K562 (cell line): ENCODE data around the gene TMEM184B.

ENCODE experiments used
- CHD2 ChIP-seq: IDR thresholded peaks from 2 replicates; pipeline ENCODE4 v1.6.1; 2011; ENCODE audit warnings: low read depth, low read length
- CREB1 ChIP-seq, 2 experiments: sonication (generic) in 1 of 2; formaldehyde crosslinking in 1 of 2; IDR thresholded peaks; 2 replicates each; pipeline versions ENCODE4 v1.6.1 to v1.8.0; 2012 to 2022; ENCODE audit warnings: inconsistent platforms in 1 of 2, mild to moderate bottlenecking in 1 of 2, missing genetic modification reagents in 1 of 2, moderate library complexity in 1 of 2
- GABPA ChIP-seq: fragments of 200-800 bp; sonication (Bioruptor generic); conservative IDR thresholded peaks from 2 replicates; pipeline ENCODE4 v1.6.1; 2016; ENCODE audit warnings: low read depth, missing genetic modification characterization, missing compliant biosample characterization
- POLR2A ChIP-seq: fragments of 450-650 bp; conservative IDR thresholded peaks from 2 replicates; pipeline ENCODE4 v1.6.1; 2016
- POLR2AphosphoS5 ChIP-seq: IDR thresholded peaks from 2 replicates; pipeline ENCODE4 v1.6.1; 2011; ENCODE audit warnings: mild to moderate bottlenecking, low read depth, low read length, moderate library complexity; ENCODE audit not compliant: control insufficient read depth, insufficient read depth
- ZFP36 ChIP-seq: fragments of 150-350 bp; IDR thresholded peaks from 2 replicates; pipeline ENCODE4 v1.6.1; 2018; ENCODE audit warnings: low read length, low read depth; ENCODE audit not compliant: partially characterized antibody
- ZNF766 ChIP-seq: fragments of 200-800 bp; sonication (Bioruptor generic); conservative IDR thresholded peaks from 2 replicates; pipeline ENCODE4 v1.6.1; 2016; ENCODE audit warnings: missing genetic modification characterization, missing compliant biosample characterization
- TF ChIP-seq, protein P1 (sequence below): sonication (generic); formaldehyde crosslinking; IDR thresholded peaks from 2 replicates; pipeline ENCODE4 v1.9.0; 2022; ENCODE audit warnings: mild to moderate bottlenecking, missing genetic modification reagents
- TF ChIP-seq, protein P2 (sequence below): sonication (generic); formaldehyde crosslinking; IDR thresholded peaks from 2 replicates; pipeline ENCODE4 v1.5.0; 2020; ENCODE audit warnings: missing genetic modification reagents
- TF ChIP-seq, protein P3 (sequence below), 3 experiments: IDR thresholded peaks in 2 of 3; conservative IDR thresholded peaks in 1 of 3; 2 replicates each; pipeline ENCODE4 v1.5.1; 2011 to 2012; ENCODE audit warnings: low read length in 3 of 3, mild to moderate bottlenecking in 3 of 3, control low read depth in 2 of 3, improper control_type of control experiment in 1 of 3, inconsistent platforms in 1 of 3, low read depth in 1 of 3, mixed read lengths in 1 of 3, moderate library complexity in 1 of 3; ENCODE audit not compliant: insufficient read depth in 2 of 3
- TF ChIP-seq, protein P4 (sequence below): fragments of 450-650 bp; formaldehyde crosslinking; IDR thresholded peaks from 2 replicates; pipeline ENCODE4 v1.4.0; 2022; ENCODE audit warnings: mild to moderate bottlenecking, moderate library complexity
- TF ChIP-seq, protein P5 (sequence below): fragments of 450-650 bp; IDR thresholded peaks from one replicate; pipeline ENCODE4 v1.6.1; 2018; ENCODE audit warnings: mild to moderate bottlenecking, moderate library complexity; ENCODE audit not compliant: partially characterized antibody
- TF ChIP-seq, protein P6 (sequence below): fragments of 450-650 bp; formaldehyde crosslinking; IDR thresholded peaks from 2 replicates; pipeline ENCODE4 v1.4.0; 2022; ENCODE audit warnings: missing genetic modification characterization

DNA sequence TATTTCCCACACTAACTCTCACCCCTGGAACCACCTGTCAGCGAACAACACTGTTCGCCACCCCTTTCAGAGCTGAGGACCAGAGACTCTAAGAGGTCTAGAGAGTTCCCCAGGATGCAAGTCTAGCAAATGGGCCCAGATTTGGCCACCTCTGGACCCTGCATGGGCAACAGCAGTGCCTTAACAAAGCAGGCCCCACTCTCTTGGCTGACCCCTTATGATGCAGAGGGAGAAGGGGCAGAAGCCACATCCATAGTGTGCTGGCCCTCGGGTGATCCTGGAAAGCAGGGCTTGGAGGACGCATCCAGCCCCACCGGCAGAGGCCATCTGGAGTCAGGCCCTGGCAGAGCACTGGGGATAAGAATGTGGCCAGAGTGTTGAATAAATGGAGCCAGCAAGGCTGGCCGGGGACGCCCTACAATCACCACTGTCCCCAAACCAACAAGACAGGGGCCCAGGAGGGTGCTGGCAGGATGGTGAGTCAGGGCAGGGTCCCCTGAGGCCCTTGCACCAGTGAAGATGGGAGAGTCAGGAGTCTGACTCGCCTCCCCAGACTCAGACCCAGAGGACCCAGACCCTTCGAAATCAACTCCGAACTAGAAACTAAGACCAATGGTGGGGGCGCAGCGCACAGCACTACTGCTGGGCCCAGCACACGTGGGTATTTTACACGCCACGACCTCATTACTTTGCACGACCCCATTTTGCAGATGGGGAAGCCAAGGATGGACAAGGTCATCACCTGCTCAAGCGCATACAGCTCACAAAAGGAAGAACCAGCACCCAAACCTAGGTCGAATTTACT lies 37.9 kb upstream of the TMEM184B start:
- no peak for TF ChIP-seq GABPA
- no peak for TF ChIP-seq POLR2AphosphoS5
- no peak for TF ChIP-seq POLR2A
- no peak for TF ChIP-seq CREB1 (IDR thresholded peaks at IDR 0.05)
- no peak for TF ChIP-seq CREB1 (CRISPR knock-in tag; IDR thresholded peaks at IDR 0.05)
- TF ChIP-seq, protein P1, sequence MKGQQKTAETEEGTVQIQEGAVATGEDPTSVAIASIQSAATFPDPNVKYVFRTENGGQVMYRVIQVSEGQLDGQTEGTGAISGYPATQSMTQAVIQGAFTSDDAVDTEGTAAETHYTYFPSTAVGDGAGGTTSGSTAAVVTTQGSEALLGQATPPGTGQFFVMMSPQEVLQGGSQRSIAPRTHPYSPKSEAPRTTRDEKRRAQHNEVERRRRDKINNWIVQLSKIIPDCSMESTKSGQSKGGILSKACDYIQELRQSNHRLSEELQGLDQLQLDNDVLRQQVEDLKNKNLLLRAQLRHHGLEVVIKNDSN (CRISPR knock-in tag) = no peak
- no peak for TF ChIP-seq CHD2
- TF ChIP-seq, protein P2, sequence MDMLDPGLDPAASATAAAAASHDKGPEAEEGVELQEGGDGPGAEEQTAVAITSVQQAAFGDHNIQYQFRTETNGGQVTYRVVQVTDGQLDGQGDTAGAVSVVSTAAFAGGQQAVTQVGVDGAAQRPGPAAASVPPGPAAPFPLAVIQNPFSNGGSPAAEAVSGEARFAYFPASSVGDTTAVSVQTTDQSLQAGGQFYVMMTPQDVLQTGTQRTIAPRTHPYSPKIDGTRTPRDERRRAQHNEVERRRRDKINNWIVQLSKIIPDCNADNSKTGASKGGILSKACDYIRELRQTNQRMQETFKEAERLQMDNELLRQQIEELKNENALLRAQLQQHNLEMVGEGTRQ (CRISPR knock-in tag) = no peak
- TF ChIP-seq, protein P3, sequence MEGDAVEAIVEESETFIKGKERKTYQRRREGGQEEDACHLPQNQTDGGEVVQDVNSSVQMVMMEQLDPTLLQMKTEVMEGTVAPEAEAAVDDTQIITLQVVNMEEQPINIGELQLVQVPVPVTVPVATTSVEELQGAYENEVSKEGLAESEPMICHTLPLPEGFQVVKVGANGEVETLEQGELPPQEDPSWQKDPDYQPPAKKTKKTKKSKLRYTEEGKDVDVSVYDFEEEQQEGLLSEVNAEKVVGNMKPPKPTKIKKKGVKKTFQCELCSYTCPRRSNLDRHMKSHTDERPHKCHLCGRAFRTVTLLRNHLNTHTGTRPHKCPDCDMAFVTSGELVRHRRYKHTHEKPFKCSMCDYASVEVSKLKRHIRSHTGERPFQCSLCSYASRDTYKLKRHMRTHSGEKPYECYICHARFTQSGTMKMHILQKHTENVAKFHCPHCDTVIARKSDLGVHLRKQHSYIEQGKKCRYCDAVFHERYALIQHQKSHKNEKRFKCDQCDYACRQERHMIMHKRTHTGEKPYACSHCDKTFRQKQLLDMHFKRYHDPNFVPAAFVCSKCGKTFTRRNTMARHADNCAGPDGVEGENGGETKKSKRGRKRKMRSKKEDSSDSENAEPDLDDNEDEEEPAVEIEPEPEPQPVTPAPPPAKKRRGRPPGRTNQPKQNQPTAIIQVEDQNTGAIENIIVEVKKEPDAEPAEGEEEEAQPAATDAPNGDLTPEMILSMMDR (IDR thresholded peaks at IDR 0.05 in 2 of 3, conservative IDR thresholded peaks at IDR 0.05 in 1 of 3; ENCODE audit: insufficient read depth in 2 of 3, low read depth in 1 of 3, low read length in 3 of 3) = no peak
- TF ChIP-seq, protein P4, sequence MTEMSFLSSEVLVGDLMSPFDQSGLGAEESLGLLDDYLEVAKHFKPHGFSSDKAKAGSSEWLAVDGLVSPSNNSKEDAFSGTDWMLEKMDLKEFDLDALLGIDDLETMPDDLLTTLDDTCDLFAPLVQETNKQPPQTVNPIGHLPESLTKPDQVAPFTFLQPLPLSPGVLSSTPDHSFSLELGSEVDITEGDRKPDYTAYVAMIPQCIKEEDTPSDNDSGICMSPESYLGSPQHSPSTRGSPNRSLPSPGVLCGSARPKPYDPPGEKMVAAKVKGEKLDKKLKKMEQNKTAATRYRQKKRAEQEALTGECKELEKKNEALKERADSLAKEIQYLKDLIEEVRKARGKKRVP (CRISPR knock-in tag) = no peak
- no peak for TF ChIP-seq ZFP36
- TF ChIP-seq, protein P5, sequence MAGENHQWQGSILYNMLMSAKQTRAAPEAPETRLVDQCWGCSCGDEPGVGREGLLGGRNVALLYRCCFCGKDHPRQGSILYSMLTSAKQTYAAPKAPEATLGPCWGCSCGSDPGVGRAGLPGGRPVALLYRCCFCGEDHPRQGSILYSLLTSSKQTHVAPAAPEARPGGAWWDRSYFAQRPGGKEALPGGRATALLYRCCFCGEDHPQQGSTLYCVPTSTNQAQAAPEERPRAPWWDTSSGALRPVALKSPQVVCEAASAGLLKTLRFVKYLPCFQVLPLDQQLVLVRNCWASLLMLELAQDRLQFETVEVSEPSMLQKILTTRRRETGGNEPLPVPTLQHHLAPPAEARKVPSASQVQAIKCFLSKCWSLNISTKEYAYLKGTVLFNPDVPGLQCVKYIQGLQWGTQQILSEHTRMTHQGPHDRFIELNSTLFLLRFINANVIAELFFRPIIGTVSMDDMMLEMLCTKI = no peak
- TF ChIP-seq, protein P6, sequence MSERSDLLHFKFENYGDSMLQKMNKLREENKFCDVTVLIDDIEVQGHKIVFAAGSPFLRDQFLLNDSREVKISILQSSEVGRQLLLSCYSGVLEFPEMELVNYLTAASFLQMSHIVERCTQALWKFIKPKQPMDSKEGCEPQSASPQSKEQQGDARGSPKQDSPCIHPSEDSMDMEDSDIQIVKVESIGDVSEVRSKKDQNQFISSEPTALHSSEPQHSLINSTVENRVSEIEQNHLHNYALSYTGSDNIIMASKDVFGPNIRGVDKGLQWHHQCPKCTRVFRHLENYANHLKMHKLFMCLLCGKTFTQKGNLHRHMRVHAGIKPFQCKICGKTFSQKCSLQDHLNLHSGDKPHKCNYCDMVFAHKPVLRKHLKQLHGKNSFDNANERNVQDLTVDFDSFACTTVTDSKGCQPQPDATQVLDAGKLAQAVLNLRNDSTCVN (CRISPR knock-in tag) = no peak
- TF ChIP-seq ZNF766 (CRISPR knock-in tag) = no peak
